A172 (cell line): Measurements from ENCODE around the gene SIPA1L3. TPM values are rescaled to one million over a fixed set of nuclear protein-coding genes. Genes with fewer than 3 reads are reported as not detected.

Source experiments
- DNase-seq: peaks from one replicate; pipeline ENCODE4 v3.0.0-alpha.2; 2015; ENCODE audit warnings: low spot score
- total RNA-seq: library from RNA; depleted of rRNA; stranded (reverse); fragments of >200 nt; shearing (Covaris generic); gene quantifications from 2 replicates; pipeline ENCODE4 v1.2.3, GENCODE V29; 2014

SIPA1L3 gene
- total RNA-seq, 1 experiment from 2014 or later: 42.2 TPM

DNA sequence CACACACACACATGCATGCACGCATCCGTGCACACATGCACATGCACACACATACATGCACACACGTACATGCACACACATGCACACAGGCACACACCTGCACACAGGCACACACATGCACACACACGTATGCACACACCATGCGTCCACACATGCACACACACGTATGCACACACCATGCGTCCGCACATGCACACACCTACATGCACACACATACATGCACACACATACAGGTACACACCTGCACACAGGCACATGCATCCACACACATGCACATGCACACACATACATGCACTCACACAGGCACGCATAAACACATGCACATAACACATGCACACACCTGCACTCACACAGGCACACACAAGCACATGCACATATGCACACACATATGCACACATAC, 204.9 kb downstream of the SIPA1L3 start:
- DNase-seq: no peak

DNA sequence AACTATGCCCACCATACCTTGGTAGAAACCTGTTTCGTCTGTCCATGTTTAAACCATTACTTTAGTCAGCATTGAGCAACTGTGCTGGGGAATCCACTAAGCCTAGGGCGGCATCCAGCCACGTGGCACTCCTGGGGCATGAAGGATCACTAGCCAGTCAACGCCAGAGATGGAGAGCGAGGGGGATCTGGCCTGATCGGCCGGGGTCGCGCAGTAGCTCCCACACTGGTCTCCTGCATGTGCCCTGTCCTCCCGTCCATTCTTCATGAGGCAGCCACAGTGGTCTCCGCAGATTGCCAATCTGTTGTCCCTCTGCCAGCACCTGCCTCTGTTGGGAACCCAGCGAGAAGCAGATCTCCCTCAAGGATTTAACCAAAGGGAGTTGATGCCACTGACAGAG, 207.6 kb downstream of the SIPA1L3 start:
- DNase-seq: no peak

DNA sequence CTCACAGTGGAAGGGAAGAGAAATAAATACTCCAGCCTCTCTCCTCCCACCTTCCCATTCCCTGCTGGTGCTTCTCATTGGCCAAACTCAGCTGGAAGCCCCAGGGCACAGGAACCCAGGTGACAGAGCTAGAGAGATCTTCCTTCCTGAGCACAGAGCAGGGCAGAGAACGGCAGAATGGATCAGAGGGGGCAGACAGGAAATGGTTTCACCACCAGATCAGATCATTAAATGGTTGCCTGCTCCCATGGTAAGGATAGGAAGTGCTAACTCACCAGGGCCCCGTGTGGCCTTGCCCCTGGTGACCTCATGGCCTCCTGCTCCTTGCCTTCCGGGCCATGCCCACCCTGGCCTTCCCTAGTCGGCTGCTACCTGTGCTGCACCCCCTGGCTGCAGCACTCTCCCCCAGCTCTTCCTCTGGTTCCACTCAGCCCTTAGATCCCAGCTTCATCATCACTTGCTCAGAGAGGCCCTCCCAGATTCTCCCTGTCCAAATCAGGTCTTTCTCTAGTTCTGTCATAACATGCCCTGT, 208.3 kb downstream of the SIPA1L3 start:
- DNase-seq: no peak

DNA sequence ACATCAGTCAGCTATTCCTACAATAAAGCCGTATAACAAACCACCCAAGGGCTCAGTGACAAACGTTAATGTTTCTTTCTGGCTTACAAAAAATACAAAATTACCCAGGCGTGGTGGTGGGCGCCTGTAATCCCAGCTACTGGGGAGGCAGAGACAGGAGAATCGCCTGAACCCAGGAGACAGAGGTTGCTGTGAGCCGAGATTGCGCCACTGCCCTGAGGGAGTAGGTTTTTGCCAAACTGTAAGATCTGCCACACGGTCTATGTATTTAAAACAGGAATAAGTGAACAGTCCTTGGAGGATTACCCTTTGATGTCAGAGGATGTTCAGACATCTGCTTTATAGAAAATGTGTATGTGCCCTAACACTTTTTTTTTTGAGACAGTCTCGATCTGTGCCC, 211.2 kb downstream of the SIPA1L3 start:
- DNase-seq: no peak

DNA sequence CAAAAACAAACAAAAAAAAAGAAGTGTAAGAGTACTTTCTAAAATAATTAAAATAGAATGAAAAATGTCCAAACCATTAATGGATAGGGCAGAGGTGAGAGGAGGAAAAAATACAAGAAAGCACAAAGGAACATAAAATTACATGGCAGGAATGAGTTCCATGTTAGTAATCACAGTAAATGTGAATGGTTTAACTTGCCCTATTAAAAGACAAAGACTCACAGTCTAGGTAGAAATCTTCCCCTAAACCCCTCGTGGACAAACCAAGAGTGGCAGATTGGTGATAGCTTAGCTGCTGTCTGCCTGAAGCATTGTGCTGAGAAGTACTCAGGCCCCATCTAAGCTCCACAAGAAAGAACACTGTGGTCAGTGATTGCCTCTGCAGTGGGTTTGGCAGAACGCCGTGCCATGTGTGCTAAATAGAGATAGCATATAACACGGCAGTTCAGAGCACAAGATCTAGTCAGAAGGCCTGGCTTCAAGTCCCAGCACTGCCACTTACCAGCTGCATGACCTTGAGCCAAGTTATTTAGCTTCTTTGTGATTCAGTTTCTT, 213.5 kb downstream of the SIPA1L3 start:
- DNase-seq: no peak

DNA sequence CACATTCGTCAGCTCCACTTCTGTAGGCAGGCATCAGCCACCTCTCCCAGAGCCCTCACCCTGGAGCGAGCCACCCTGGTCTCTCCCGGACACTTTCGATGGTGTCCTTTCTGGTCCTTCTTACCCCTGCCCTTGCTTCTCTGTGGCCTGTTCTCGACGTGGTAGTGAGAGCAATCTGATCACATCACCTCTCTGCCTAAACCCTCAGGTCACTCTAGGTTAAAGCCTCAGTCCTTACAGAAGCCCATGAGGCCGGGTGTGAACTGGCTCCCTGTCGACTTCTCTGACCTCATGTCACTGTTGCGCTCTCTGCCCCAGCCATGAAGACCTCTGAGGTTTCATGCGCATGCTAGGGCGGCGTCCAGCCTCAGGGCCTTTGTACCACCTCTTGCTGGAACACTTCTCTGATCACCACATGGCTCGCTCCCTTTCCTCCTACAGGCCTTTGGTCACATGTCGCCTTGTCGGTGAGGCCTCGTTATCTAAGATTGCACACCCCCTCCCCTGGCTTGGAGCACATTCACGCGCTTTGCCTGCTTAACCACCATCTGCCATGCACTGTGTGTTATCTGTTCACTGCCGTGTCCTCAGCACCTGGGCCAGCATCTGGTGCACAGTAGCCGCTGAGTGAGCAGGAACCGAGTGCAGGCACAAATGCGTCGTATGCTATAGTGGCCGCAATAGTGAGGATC, 215.5 kb downstream of the SIPA1L3 start:
- DNase-seq: no peak

DNA sequence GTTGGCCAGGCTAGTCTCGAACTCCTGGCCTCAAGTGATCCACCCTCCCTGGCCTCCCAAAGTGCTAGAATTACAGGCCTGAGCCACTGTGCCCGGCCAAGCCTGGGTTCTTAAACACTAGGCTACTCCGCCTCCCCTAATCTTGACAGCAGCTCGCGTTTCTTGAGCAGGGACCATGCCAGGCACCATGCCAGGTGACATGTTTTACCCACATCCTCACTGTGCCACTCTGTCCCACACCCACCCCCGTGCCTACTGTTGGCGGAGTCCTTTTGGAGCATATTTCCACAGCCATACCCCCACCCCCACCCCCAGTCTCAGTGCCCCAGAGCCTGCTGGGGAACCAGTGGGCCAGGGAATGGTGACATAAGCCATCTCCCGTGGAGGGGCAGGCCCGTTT, 218.2 kb downstream of the SIPA1L3 start:
- no peak for DNase-seq

DNA sequence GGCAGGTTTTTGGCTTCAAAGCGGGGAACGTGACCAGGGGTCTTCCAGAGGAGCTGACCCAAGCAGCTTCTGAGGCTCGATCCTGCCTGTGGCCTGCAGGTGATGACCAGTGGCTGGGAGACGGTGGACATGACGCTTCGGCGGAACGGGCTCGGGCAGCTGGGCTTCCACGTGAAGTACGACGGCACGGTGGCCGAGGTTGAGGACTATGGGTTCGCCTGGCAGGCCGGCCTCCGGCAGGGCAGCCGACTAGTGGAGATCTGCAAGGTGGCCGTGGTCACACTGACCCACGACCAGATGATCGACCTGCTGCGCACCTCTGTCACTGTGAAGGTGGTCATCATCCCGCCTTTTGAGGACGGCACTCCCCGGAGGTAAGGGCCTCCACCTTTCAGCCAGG, 223.4 kb downstream of the SIPA1L3 start:
- DNase-seq: no peak

DNA sequence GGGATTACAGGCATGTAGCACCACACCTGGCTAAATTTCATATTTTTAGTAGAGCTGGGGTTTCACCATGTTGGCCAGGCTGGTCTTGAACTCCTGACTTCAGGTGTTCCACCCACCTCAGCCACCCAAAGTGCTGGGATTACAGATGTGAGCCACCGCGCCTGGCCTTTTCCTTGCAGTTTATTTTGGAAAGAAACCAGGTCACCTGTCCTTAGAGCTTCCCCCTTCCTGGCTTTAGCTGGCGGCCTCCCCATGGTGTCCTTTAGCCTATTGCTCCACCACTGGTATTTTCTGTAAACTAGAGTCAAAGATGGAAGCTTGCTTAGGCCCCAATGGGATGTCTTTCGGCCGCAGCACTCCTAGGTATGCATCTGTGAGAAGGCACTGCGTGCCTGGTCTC, 225.8 kb downstream of the SIPA1L3 start:
- no peak for DNase-seq

DNA sequence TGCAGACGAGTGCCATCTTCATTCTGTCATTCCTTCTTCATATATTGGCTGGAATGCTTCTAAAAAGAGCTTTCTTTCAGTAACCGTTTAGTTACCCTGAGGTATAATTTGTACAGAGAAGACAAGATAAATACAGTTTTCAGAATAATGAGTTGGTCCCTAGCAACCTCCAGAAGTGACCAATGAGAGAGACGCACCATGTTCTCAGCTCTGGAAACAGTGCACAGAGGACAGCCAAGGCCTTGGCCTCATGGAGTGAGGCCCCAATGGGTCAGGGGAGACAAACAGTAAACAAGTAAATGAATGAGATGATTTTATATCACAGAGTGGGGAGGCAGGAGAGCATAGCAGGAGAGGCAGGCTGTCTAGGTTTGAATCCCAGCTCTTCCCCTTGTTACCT, 226.3 kb downstream of the SIPA1L3 start:
- DNase-seq: no peak

DNA sequence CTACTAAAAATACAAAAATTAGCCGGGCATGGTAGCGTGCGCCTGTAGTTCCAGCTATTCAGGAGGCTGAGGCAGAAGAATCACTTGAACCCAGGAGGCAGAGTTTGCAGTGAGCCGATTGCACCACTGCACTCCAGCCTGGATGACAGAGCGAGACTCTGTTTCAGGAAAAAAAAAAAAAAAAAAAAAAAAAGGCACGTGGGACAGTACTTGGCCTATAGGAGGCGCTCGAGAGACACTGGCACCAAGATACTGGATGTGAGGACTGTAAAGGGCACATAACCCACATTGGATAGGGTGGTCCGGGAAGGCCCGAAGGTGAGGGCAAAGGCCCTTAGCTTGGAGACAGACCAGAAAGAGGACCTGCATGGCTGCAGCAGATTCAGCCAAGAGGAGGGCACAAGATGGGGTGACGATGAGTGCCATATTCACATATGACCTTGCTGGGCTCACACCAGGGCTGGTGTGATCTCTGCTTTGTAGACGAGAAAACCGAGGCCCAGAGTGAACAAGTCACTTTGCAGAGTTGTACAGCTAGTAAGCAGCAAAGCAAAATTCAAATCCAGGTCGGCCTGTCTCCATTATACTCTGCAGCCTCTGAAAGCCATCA, 227.6 kb downstream of the SIPA1L3 start:
- no peak for DNase-seq

DNA sequence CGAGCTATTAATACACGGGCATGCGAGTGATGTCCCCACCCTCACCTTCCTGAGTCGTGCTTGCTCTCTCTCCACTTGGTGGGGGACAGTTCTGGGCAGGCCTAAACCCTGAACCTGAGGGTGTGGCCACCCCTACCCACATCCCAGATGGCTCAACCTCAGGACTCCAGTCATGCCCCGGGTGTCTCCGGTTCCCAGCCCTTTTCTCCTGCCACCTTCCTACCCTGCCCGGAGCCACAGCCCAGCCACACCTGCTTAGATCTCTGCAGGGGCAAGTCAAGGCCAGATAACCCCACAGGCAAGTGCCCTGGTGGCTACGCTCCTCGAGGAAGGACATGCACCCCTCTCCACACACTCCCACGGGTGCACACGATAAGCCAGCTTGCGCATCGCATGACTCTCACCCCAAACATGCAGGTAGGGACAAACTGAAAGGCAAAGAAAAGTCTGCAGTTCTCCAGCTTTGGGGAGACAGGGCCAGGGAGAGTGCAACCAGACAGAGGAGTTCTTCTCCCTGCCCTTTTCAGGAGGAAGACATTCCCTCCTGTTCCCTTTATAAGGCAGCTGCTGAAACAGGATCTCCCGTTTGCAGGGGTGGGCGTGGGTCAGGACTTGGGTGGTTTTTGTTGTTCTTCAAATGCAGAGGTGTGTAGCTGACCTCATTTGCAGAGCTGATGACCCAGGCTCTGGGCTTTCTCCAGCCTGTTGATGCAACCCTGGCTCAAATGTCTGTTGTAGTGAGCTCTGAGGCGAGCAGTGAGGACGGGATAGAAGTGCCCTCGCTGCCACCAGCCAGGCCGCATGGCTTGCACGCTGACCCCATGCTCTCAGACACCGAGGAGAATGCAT, 228.4 kb downstream of the SIPA1L3 start:
- no peak for DNase-seq

DNA sequence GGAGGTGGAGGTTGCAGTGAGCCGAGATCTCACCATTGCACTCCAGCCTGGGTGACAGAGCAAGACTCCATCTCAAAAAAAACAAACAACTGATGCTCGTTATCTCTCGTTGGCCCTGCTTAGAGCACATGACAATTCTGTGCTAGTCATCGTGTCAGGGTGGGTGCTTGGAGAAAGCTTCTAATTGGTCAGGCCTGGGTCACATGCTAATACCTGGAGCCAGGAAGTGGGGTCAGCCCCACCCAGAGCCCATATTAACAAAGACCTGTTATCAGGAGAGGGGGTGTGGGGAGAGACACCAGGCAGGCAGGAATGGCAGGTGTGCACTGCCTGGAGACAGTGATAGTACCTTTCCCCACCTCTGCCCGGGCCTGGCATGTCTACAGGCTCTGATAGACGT, 232.1 kb downstream of the SIPA1L3 start:
- DNase-seq: no peak

DNA sequence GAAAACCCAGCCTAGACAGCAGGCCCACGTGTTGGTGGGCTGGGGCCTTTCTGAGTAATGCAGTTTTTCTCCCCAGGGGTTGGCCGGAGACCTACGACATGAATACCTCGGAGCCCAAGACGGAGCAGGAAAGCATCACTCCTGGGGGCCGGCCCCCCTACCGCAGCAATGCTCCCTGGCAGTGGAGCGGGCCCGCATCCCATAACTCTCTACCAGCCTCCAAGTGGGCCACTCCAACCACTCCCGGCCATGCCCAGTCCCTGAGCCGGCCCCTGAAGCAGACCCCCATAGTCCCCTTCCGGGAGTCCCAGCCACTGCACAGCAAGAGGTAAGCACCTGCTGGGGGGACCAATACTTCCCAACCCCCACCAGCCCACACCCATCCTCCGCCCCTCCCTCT, 234.1 kb downstream of the SIPA1L3 start:
- no peak for DNase-seq

DNA sequence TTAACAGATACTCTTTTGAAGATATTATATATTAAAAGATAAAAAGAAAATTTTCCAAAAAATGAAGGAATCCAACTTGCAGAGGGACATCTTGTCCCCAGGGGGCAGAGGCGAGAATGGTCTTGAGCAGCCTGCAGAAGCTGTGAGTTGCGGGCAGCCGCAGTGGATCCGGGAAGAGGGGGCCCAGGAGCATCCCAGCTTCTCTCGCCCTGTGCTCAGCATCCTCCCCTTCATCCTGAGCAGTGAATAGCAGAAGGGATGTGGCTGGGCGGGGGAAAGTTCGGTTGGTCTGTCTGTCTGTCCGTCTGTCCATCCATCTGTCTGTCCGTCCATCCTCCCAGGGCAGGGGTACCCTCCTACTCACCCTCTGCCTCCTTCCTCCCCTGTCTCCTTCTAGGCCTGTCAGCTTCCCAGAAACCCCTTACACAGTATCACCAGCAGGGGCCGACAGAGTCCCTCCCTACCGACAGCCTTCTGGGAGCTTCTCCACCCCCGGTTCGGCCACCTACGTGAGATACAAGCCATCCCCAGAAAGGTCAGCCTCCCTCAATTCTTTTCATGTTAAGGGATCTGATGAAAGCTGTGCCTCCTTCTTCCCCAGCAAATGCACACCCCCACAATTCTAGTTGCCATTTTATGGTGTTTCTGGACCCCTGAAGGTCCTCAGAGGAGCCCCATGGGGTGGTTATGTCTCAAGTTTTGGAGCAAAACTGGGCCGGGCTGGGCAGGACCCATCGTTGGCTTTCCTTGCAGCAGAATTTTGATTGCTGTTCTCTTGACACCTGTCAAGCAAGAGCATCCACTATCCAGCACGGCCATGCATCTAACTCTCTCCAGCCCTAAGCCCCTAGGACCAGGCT, 235.4 kb downstream of the SIPA1L3 start:
- DNase-seq: peak; percentile 61

DNA sequence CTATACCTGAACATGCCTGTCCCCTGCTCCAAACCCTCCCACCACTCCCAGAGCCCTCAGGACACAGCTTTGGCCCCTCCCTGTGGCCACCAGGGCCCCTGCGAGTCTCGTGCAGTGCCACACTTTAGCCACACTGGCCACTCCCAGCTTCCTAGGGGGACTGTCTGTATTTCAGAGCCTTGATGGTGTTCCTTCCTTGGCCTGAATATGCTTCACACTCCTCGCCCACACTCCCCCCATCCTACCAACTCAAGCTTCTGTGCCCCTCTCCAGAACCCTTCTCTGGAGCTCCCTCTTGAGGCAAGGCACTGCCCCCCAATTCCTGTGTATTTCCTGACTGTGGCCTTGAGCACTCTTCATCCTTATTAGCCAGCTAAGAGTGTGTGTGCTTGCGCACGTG, 236.8 kb downstream of the SIPA1L3 start:
- no peak for DNase-seq

DNA sequence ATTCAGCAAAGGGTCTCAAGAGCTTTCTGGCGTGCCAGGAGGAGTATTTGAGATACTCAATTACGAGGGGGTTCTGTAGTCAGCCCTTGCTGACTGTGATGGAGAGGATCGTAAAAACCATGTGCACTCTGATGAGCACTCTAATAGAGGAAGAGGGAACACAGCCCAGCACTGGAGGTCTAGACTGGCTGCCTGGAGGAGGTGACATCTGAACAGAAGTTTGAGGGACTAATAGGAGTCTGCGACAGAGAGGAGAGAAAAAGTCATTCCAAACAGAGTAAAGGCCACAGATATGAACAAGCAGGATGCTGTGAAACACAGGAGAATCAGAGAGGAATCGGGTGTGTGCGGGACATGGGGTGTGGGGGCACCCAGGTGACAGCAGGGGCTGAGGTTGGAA, 237.7 kb downstream of the SIPA1L3 start:
- no peak for DNase-seq

DNA sequence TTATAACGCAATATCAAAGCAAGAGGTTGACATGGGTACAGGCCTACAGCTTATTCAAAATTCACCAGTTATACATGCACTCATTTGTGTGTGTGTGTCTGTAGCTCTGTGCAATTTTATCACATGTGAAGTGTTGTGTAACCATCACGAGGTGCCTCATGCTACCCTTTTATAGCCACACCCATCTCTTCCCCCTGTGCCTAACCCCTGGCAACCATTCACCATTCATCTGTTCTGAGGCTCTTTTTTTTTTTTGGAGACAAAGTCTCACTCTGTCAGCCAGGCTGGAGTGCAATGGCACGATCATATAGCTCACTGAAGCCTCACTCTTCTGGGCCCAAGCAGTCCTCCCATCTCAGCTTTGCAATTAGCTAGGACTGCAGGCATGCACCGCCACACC, 238.6 kb downstream of the SIPA1L3 start:
- DNase-seq: no peak

DNA sequence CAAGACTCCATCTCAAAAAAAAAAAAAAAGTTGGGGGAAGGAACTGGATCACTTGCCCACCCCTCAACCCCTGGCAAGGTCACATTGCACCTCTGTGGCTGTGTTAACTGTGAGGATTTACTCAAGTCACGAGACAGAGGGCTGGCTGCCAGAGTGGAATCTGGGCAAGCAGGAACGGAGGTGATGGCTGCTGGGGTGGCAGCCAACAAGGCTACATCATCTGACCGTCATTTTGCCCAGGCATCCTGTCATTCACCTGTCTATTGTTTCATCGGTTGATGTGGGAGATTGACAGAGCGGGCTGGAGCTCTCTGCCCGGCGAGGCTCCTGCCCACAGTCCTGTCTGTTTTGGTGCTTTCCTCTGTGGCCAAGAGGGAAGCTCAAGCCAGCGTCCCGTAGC, 241.3 kb downstream of the SIPA1L3 start:
- no peak for DNase-seq

DNA sequence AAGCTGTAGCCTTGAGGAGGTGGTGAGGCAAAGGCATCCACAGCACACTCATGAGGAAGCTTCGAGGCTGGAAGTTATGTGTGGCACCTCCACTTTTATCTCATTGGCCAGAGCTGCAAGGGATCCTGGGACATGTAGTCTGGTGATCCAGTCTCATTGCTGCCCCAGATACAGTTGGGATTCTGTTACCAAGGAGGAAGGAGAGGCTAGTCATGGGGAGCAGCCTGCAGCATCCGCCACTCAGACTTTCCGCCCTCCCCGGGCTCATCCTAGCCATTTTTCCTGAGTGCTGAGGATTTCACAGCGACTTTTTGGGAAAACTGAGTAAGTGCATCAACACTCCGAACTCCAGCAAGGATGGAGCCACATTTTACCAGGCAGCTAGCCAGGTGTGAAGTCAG, 242.7 kb downstream of the SIPA1L3 start:
- no peak for DNase-seq

DNA sequence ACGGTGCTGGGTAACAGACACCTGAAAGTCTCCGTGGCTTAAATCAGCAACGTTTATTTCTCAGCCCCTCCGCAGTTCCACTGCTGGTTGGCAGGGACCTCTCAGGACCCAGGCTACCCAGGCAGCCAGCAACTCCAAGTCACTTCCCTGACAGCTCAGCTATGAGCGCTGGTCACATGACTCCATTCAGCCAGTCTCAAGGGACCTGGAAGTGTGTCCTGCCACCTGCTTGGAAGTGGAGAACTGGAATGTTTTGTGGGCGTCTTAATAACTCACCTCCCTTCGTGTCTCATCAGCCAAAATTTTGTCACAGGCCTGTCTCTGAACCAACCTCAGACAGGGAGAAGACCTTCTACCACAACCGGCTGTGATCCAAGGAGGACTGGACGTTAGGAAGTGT, 244.2 kb downstream of the SIPA1L3 start:
- no peak for DNase-seq
